ENCODE measurements around the gene ZBTB38.

DNA sequence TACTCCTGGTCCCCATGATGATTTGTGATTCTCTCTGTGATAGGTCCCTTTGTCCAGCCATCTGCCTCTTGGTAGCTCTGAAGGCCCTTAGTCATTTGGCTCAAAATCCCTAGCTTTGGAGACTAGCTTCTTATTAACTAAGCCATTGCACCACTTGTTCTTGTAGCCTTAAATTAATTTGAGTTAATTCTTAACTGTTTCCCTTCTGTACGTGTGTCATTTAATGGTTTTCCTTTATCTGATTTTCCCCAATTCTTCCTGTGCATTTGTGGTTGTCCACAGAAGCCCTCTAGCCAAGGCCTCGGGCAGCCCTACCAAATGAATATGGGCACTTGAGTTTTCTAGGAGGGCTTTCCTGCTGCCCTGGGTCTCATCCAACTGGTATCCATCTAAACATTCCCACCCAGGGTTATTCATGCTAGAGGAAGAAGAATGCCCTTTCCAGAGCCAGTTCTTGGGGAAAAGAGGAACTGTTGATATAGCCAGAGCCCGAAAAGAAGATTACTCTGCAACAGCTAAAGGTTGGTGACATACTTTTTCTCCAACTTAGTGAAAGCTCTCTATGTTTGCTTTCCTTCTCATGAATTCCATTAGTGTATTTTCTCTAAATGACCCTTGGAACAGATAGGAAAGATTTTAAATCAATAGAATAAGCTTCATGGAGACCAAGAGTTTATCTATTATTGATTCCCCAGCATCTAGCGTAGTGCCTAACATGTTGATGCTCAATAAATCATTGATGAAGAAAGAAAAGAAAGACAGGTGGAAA, 44.2 kb upstream of the ZBTB38 start:
- TF ChIP-seq POLR2A (IDR thresholded peaks at IDR 0.05) = no peak
- TF ChIP-seq, protein P1, sequence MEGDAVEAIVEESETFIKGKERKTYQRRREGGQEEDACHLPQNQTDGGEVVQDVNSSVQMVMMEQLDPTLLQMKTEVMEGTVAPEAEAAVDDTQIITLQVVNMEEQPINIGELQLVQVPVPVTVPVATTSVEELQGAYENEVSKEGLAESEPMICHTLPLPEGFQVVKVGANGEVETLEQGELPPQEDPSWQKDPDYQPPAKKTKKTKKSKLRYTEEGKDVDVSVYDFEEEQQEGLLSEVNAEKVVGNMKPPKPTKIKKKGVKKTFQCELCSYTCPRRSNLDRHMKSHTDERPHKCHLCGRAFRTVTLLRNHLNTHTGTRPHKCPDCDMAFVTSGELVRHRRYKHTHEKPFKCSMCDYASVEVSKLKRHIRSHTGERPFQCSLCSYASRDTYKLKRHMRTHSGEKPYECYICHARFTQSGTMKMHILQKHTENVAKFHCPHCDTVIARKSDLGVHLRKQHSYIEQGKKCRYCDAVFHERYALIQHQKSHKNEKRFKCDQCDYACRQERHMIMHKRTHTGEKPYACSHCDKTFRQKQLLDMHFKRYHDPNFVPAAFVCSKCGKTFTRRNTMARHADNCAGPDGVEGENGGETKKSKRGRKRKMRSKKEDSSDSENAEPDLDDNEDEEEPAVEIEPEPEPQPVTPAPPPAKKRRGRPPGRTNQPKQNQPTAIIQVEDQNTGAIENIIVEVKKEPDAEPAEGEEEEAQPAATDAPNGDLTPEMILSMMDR (IDR thresholded peaks at IDR 0.05) = no peak
- no peak for TF ChIP-seq POLR2AphosphoS5 (IDR thresholded peaks at IDR 0.05)
